Panc1 (cell line): ENCODE results near the gene CAPS2. TPM values are rescaled to one million over a fixed set of nuclear protein-coding genes. Genes with fewer than 3 reads are reported as not detected.

ENCODE experiments used
- ATAC-seq: fragments of 200-7000 bp; cut with Tn5 transposase; 2 replicates; pipeline ENCODE4 v1.9.1; 2020; ENCODE audit warnings: mild to moderate bottlenecking, moderate library complexity
- BruUV-seq: library from RNA; stranded (reverse); fragments of 400-500 nt; replicated peaks from 2 replicates; lab custom pipeline; 2021; lab: Mats Ljungman, UMichigan
- CTCF ChIA-PET: fragments of 300-600 bp; sonication (Branson Sonifier 250); formaldehyde crosslinking; loops from one replicate; lab custom pipeline; 2022; ENCODE audit warnings: antibody characterized with exemption; lab: Charles Lee
- POLR2A ChIA-PET: fragments of 300-600 bp; sonication (Branson Sonifier 250); formaldehyde crosslinking; loops from one replicate; lab custom pipeline; 2022; ENCODE audit warnings: antibody characterized with exemption; lab: Charles Lee
- DNase-seq: peaks from one replicate; pipeline ENCODE4 v3.0.0-alpha.2; 2010; ENCODE audit warnings: low read depth, low spot score
- H3K27ac ChIP-seq: 2 replicates; pipeline ENCODE4 v1.5.1; 2011; ENCODE audit warnings: mild to moderate bottlenecking, low read length, inconsistent platforms
- H3K27me3 ChIP-seq: fragments of 200-500 bp; sonication (Bioruptor generic); 2 replicates; pipeline ENCODE4 v1.6.0; 2014; ENCODE audit warnings: low read length, inconsistent platforms; ENCODE audit not compliant: control insufficient read depth, insufficient read depth
- H3K36me3 ChIP-seq: fragments of 200-500 bp; sonication (Bioruptor generic); 2 replicates; pipeline ENCODE4 v1.5.1; 2014; ENCODE audit warnings: inconsistent platforms, mild to moderate bottlenecking, low read length, moderate library complexity; ENCODE audit not compliant: control insufficient read depth, insufficient read depth
- H3K4me1 ChIP-seq: 2 replicates; pipeline ENCODE4 v1.5.1; 2011; ENCODE audit warnings: inconsistent platforms, mild to moderate bottlenecking, low read length, moderate library complexity; ENCODE audit not compliant: control insufficient read depth, insufficient read depth
- H3K4me3 ChIP-seq, 2 experiments: 2 replicates each; pipeline ENCODE4 v1.5.1; 2011 to 2012; ENCODE audit warnings: low read depth in 2 of 2, low read length in 2 of 2, mild to moderate bottlenecking in 2 of 2, inconsistent platforms in 1 of 2, moderate library complexity in 1 of 2
- H3K9me3 ChIP-seq: fragments of 200-500 bp; sonication (Bioruptor generic); 2 replicates; pipeline ENCODE4 v1.5.1; 2014; ENCODE audit warnings: low read depth, mild to moderate bottlenecking, inconsistent platforms, low read length, moderate library complexity; ENCODE audit not compliant: control insufficient read depth, insufficient read depth
- POLR2AphosphoS5 ChIP-seq: IDR thresholded peaks from 2 replicates; pipeline ENCODE4 v1.6.1; 2012; ENCODE audit warnings: mild to moderate bottlenecking, low read depth, low read length, moderate library complexity
- SIN3A ChIP-seq: IDR thresholded peaks from 2 replicates; pipeline ENCODE4 v1.6.1; 2012; ENCODE audit warnings: low read depth, mild to moderate bottlenecking, low read length, moderate library complexity, borderline replicate concordance; ENCODE audit not compliant: insufficient read depth
- TCF7L2 ChIP-seq: IDR thresholded peaks from 2 replicates; pipeline ENCODE4 v1.6.1; 2011; ENCODE audit warnings: mild to moderate bottlenecking, low read depth, low read length, inconsistent platforms
- in situ Hi-C: cut with HindIII; loops from 2 replicates; pipeline ENCODE4 v1.10.0; 2016; ENCODE audit warnings: low sequenced_read_pairs, low pct_unique_long_range_greater_than_20kb
- intact Hi-C: fragments of 100-400 bp; cut with micrococcal nuclease; formaldehyde crosslinking; loops from one replicate; pipeline ENCODE4 v1.10.0; 2022; ENCODE audit not compliant: unreplicated experiment
- total RNA-seq: library from RNA; stranded (reverse); gene quantifications from one replicate; pipeline ENCODE4 v1.2.1, GENCODE V29; 2021; ENCODE audit not compliant: unreplicated experiment
- TF ChIP-seq, protein P1 (sequence below), 2 experiments: IDR thresholded peaks; 2 replicates each; pipeline ENCODE4 v1.6.1; 2011 to 2012; ENCODE audit warnings: low read depth in 2 of 2, control low read depth in 1 of 2, low read length in 1 of 2, mild to moderate bottlenecking in 1 of 2, moderate library complexity in 1 of 2; ENCODE audit not compliant: insufficient read depth in 1 of 2
- TF ChIP-seq, protein P2 (sequence below): fragments of 450-650 bp; IDR thresholded peaks from 2 replicates; pipeline ENCODE4 v1.5.1; 2017; ENCODE audit warnings: mild to moderate bottlenecking

The CAPS2 gene
- total RNA-seq, 1 experiment from 2014 or later, result 11.8 TPM

DNA sequence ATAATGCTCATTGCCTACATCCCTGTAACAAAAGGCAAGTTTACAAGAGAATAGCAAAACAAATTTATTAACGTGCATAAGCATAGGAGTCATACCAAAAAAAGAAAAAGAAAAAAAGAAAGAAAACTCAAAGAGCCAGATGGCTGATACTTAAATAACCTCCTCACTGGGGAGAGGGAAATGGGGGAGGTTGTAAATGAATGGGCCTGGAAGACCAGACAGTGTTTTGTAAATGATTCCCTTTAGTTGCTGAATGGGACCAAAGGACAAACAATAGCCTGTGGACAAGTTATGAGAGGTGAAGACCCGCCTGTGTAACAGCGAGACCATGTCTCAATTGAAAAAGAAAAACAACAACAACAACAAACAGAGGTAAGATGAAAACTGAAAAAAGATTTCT lies 35.3 kb downstream of the CAPS2 start:
- no peak for TF ChIP-seq TCF7L2
- no peak for TF ChIP-seq SIN3A
- TF ChIP-seq, protein P1, sequence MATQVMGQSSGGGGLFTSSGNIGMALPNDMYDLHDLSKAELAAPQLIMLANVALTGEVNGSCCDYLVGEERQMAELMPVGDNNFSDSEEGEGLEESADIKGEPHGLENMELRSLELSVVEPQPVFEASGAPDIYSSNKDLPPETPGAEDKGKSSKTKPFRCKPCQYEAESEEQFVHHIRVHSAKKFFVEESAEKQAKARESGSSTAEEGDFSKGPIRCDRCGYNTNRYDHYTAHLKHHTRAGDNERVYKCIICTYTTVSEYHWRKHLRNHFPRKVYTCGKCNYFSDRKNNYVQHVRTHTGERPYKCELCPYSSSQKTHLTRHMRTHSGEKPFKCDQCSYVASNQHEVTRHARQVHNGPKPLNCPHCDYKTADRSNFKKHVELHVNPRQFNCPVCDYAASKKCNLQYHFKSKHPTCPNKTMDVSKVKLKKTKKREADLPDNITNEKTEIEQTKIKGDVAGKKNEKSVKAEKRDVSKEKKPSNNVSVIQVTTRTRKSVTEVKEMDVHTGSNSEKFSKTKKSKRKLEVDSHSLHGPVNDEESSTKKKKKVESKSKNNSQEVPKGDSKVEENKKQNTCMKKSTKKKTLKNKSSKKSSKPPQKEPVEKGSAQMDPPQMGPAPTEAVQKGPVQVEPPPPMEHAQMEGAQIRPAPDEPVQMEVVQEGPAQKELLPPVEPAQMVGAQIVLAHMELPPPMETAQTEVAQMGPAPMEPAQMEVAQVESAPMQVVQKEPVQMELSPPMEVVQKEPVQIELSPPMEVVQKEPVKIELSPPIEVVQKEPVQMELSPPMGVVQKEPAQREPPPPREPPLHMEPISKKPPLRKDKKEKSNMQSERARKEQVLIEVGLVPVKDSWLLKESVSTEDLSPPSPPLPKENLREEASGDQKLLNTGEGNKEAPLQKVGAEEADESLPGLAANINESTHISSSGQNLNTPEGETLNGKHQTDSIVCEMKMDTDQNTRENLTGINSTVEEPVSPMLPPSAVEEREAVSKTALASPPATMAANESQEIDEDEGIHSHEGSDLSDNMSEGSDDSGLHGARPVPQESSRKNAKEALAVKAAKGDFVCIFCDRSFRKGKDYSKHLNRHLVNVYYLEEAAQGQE (IDR thresholded peaks at IDR 0.05; ENCODE audit: insufficient read depth in 1 of 2, low read depth in 2 of 2, low read length in 1 of 2), result no peak
- no peak for TF ChIP-seq POLR2AphosphoS5
- TF ChIP-seq, protein P2, sequence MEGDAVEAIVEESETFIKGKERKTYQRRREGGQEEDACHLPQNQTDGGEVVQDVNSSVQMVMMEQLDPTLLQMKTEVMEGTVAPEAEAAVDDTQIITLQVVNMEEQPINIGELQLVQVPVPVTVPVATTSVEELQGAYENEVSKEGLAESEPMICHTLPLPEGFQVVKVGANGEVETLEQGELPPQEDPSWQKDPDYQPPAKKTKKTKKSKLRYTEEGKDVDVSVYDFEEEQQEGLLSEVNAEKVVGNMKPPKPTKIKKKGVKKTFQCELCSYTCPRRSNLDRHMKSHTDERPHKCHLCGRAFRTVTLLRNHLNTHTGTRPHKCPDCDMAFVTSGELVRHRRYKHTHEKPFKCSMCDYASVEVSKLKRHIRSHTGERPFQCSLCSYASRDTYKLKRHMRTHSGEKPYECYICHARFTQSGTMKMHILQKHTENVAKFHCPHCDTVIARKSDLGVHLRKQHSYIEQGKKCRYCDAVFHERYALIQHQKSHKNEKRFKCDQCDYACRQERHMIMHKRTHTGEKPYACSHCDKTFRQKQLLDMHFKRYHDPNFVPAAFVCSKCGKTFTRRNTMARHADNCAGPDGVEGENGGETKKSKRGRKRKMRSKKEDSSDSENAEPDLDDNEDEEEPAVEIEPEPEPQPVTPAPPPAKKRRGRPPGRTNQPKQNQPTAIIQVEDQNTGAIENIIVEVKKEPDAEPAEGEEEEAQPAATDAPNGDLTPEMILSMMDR, result no peak
- Histone ChIP-seq H3K27ac (no peak overlapping the region), H3K36me3 (no peaks in the 10 kb centered on the region), H3K9me3 (no peaks in the 10 kb centered on the region), H3K4me3 (no peak overlapping the region), H3K27me3 (no peaks in the 10 kb centered on the region), H3K4me1 (no peaks in the 10 kb centered on the region)
- ChIA-PET POLR2A (no interaction called here), CTCF (no interaction called here)
- no peak for ATAC-seq
- no TSS peak for BruUV-seq
- intact Hi-C loops, result no loop called here
- in situ Hi-C loops, result no loop called here
- DNase-seq, result no peak

DNA sequence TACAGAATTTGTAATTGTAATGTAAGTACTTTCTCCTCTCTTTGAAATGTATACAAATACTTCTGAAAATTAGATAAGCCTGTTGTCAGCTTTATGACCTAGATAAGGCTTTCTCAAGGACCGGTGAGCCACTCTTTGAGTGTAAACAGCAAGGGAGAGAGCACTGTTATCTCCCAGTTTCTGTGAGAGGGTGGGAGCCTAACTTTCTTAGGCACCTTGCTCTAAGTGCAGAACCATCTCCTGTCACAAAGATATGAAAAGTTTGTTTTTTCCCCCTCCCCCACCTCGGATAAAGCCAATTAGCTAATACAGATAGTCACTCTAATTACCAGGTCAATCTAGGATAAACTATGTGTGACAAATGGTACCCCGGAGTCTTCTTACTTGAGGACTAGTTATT lies 35.8 kb downstream of the CAPS2 start:
- intact Hi-C loops (no loop called here), in situ Hi-C loops (no loop called here)
- H3K9me3 ChIP-seq, result no peaks in the 10 kb centered on the region
- TF ChIP-seq, protein P2, result no peak
- TF ChIP-seq TCF7L2 (no peak), POLR2AphosphoS5 (no peak), SIN3A (no peak)
- TF ChIP-seq, protein P1 (IDR thresholded peaks at IDR 0.05; ENCODE audit: insufficient read depth in 1 of 2, low read depth in 2 of 2, low read length in 1 of 2), result no peak
- H3K27ac ChIP-seq, result no peak overlapping the region
- ATAC-seq, result no peak
- no peaks in the 10 kb centered on the region for H3K4me1 ChIP-seq
- BruUV-seq, result no TSS peak
- no peaks in the 10 kb centered on the region for H3K27me3 ChIP-seq
- DNase-seq, result no peak
- ChIA-PET POLR2A (no interaction called here), CTCF (no interaction called here)
- no peak overlapping the region for H3K4me3 ChIP-seq
- no peaks in the 10 kb centered on the region for H3K36me3 ChIP-seq
